GM12878 (cell line): ENCODE measurements around the gene MRC2. TPM values are rescaled to one million over a fixed set of nuclear protein-coding genes. Genes with fewer than 3 reads are reported as not detected.

Experiments
- ATAC-seq: fragments of 200-7000 bp; cut with Tn5 transposase; 3 replicates; pipeline ENCODE4 v1.9.1; 2020; ENCODE audit warnings: mild to moderate bottlenecking, moderate library complexity
- BruUV-seq: library from RNA; stranded (reverse); fragments of 400-500 nt; replicated peaks from 2 replicates; lab custom pipeline; 2021; lab: Mats Ljungman, UMichigan
- CTCF ChIA-PET: fragments of 300-600 bp; sonication (Branson Sonifier 250); formaldehyde crosslinking; extraction: SDS; loops from one replicate; lab custom pipeline; 2021; ENCODE audit warnings: inconsistent platforms; lab: Yijun Ruan, JAX
- POLR2A ChIA-PET: fragments of 350-600 bp; formaldehyde crosslinking; extraction: SDS; loops from one replicate; lab custom pipeline; 2021; ENCODE audit warnings: inconsistent platforms; lab: Charles Lee
- RAD21 ChIA-PET: fragments of 300-600 bp; sonication (Branson Sonifier 250); formaldehyde crosslinking; loops from one replicate; lab custom pipeline; 2023; ENCODE audit warnings: antibody characterized with exemption; ENCODE audit not compliant: unreplicated experiment; lab: Charles Lee
- SMC1A ChIA-PET: fragments of 300-600 bp; sonication (Branson Sonifier 250); formaldehyde crosslinking; loops from one replicate; lab custom pipeline; 2023; ENCODE audit not compliant: unreplicated experiment, uncharacterized antibody; lab: Charles Lee
- DNase-seq: peaks from one replicate; pipeline ENCODE4 v3.0.0-alpha.2; 2011; ENCODE audit warnings: low read depth, low spot score
- FAIRE-seq: peaks from 3 replicates; lab custom pipeline; 2011; peaks lifted over from hg19 to GRCh38; lab: Jason Lieb, UNC
- H2AFZ ChIP-seq: 2 replicates; pipeline ENCODE4 v1.6.0; 2011; ENCODE audit warnings: low read depth, low read length, control low read depth; ENCODE audit not compliant: control insufficient read depth
- H3K27ac ChIP-seq: 2 replicates; pipeline ENCODE4 v1.5.1; 2011; ENCODE audit warnings: control low read depth; ENCODE audit not compliant: control insufficient read depth, insufficient read depth
- H3K27me3 ChIP-seq, 2 experiments: replicated peaks in 1 of 2; 2 replicates each; pipeline versions ENCODE4 v1.6.0 to v1.6.1; 2011; ENCODE audit warnings: low read length in 1 of 2; ENCODE audit not compliant: control insufficient read depth in 2 of 2, insufficient read depth in 2 of 2
- H3K36me3 ChIP-seq, 2 experiments: 2 replicates each; pipeline ENCODE4 v1.5.1; 2011; ENCODE audit warnings: low read length in 1 of 2; ENCODE audit not compliant: control insufficient read depth in 2 of 2, insufficient read depth in 2 of 2
- H3K4me1 ChIP-seq: 2 replicates; pipeline ENCODE4 v1.6.1; 2011; ENCODE audit warnings: mild to moderate bottlenecking, low read length, moderate library complexity, mixed read lengths; ENCODE audit not compliant: control insufficient read depth, insufficient read depth
- H3K4me2 ChIP-seq: 2 replicates; pipeline ENCODE4 v1.6.0; 2011; ENCODE audit warnings: control low read depth; ENCODE audit not compliant: control insufficient read depth, insufficient read depth
- H3K4me3 ChIP-seq: fragments of 200-600 bp; sonication (generic); 2 replicates; pipeline ENCODE4 v1.5.1; 2016
- H3K79me2 ChIP-seq: 2 replicates; pipeline ENCODE4 v1.6.0; 2011; ENCODE audit warnings: low read length; ENCODE audit not compliant: control insufficient read depth, insufficient read depth
- H3K9ac ChIP-seq: 2 replicates; pipeline ENCODE4 v1.8.0; 2011; ENCODE audit warnings: low read length, control low read depth, mixed read lengths; ENCODE audit not compliant: control insufficient read depth, insufficient read depth
- H3K9me3 ChIP-seq: replicated peaks from 3 replicates; pipeline ENCODE4 v1.5.1; 2011; ENCODE audit warnings: mild to moderate bottlenecking, low read length; ENCODE audit not compliant: control insufficient read depth, insufficient read depth
- H4K20me1 ChIP-seq: 2 replicates; pipeline ENCODE4 v1.6.0; 2011; ENCODE audit not compliant: control insufficient read depth, insufficient read depth
- BCL11A ChIP-seq: IDR thresholded peaks from 2 replicates; pipeline ENCODE4 v1.6.1; 2011; ENCODE audit warnings: low read depth, low read length
- BRCA1 ChIP-seq: IDR thresholded peaks from 2 replicates; pipeline ENCODE4 v1.6.1; 2011; ENCODE audit warnings: low read depth, low read length, improper control_type of control experiment
- CBFB ChIP-seq: IDR thresholded peaks from 2 replicates; pipeline ENCODE4 v1.6.1; 2016; ENCODE audit warnings: antibody characterized with exemption, low read depth
- CBX5 ChIP-seq: sonication (generic); IDR thresholded peaks from 2 replicates; pipeline ENCODE4 v1.6.1; 2016; ENCODE audit warnings: low read depth, moderate library complexity, mild to moderate bottlenecking, inconsistent platforms
- CEBPB ChIP-seq, 2 experiments: fragments of 150-350 bp in 1 of 2; IDR thresholded peaks; 2 replicates each; pipeline ENCODE4 v1.6.1; 2012 to 2014; ENCODE audit warnings: low read depth in 2 of 2, low read length in 2 of 2, borderline replicate concordance in 1 of 2, inconsistent platforms in 1 of 2
- CHD1 ChIP-seq: IDR thresholded peaks from 2 replicates; pipeline ENCODE4 v1.6.1; 2012; ENCODE audit warnings: low read depth, low read length, improper control_type of control experiment
- FOXM1 ChIP-seq: IDR thresholded peaks from 2 replicates; pipeline ENCODE4 v1.6.1; 2012; ENCODE audit warnings: low read depth, mild to moderate bottlenecking, inconsistent platforms, low read length, moderate library complexity
- KLF5 ChIP-seq: fragments of 450-650 bp; IDR thresholded peaks from 2 replicates; pipeline ENCODE4 v1.6.1; 2014; ENCODE audit warnings: mild to moderate bottlenecking; ENCODE audit not compliant: partially characterized antibody
- MYC ChIP-seq: IDR thresholded peaks from 2 replicates; pipeline ENCODE4 v1.6.1; 2011; ENCODE audit warnings: mild to moderate bottlenecking, low read length, moderate library complexity, inconsistent platforms; ENCODE audit not compliant: insufficient read depth, insufficient replicate concordance, insufficient read length, severe bottlenecking
- NBN ChIP-seq: fragments of 450-650 bp; IDR thresholded peaks from 2 replicates; pipeline ENCODE4 v1.6.1; 2016
- POLR2AphosphoS2 ChIP-seq: IDR thresholded peaks from 2 replicates; pipeline ENCODE4 v1.6.1; 2011; ENCODE audit warnings: low read depth, mild to moderate bottlenecking, low read length, improper control_type of control experiment, moderate library complexity
- RFX5 ChIP-seq: IDR thresholded peaks from 2 replicates; pipeline ENCODE4 v1.6.1; 2011; ENCODE audit warnings: low read depth, low read length, improper control_type of control experiment
- SIN3A ChIP-seq: IDR thresholded peaks from 2 replicates; pipeline ENCODE4 v1.6.1; 2012; ENCODE audit warnings: low read depth, low read length, improper control_type of control experiment
- SMARCA5 ChIP-seq: fragments of 450-650 bp; IDR thresholded peaks from 2 replicates; pipeline ENCODE4 v1.6.1; 2017; ENCODE audit warnings: mild to moderate bottlenecking
- TAF1 ChIP-seq: IDR thresholded peaks from 2 replicates; pipeline ENCODE4 v1.6.1; 2011; ENCODE audit warnings: mild to moderate bottlenecking, low read depth, low read length, borderline replicate concordance
- ZBED1 ChIP-seq: IDR thresholded peaks from 2 replicates; pipeline ENCODE4 v1.6.1; 2016; ENCODE audit warnings: borderline replicate concordance
- ZNF24 ChIP-seq: fragments of 450-650 bp; IDR thresholded peaks from 2 replicates; pipeline ENCODE4 v1.6.1; 2017; ENCODE audit warnings: antibody characterized with exemption, mild to moderate bottlenecking
- WGBS: methylation state at CpG from one replicate; pipeline ENCODE4 v1.1.6; 2016; ENCODE audit warnings: low lambda C conversion rate; ENCODE audit not compliant: insufficient replicate concordance, insufficient coverage; ENCODE audit errors: missing lambda C conversion rate; 5-methylcytosine and 5-hydroxymethylcytosine counted together
- in situ Hi-C: fragments of 300-500 bp; cut with MboI; formaldehyde crosslinking; loops from 9 replicates; pipeline ENCODE4 v1.14.3; 2018; ENCODE audit warnings: mixed read lengths
- intact Hi-C: fragments of 100-400 bp; cut with micrococcal nuclease; formaldehyde crosslinking; loops from one replicate; pipeline ENCODE4 v1.14.2; 2022; ENCODE audit not compliant: unreplicated experiment
- polyA plus RNA-seq, 11 experiments: library from polyadenylated mRNA; depleted of rRNA in 4 of 11; unstranded in 6 of 11; stranded (reverse) in 5 of 11; fragments of >200 nt; fragmentation: Nextera tagmentation in 4 of 11; fragmentation: Illumina TruSeq in 1 of 11; extraction: Ambion mirVana in 4 of 11; extraction: Trizol in 1 of 11; gene quantifications; 1 replicate in 1 of 11; 2 replicates in 10 of 11; pipeline versions ENCODE4 v1.2.1 to v1.2.3, GENCODE V29; 2011 to 2016; ENCODE audit warnings: inconsistent platforms in 2 of 11, missing spikeins in 2 of 11, low read depth in 1 of 11
- total RNA-seq, 4 experiments: library from RNA; depleted of rRNA in 3 of 4; stranded (reverse); fragments of >200 nt in 3 of 4; fragmentation: Illumina TruSeq in 1 of 4; extraction: Trizol in 1 of 4; gene quantifications; 2 replicates each; pipeline versions ENCODE4 v1.2.1 to v1.2.3, GENCODE V29; 2013 to 2021
- TF ChIP-seq, protein P1 (sequence below): IDR thresholded peaks from 2 replicates; pipeline ENCODE4 v1.6.1; 2012; ENCODE audit warnings: low read depth, low read length, improper control_type of control experiment
- TF ChIP-seq, protein P2 (sequence below): fragments of 450-650 bp; IDR thresholded peaks from 2 replicates; pipeline ENCODE4 v1.6.1; 2018; ENCODE audit warnings: mild to moderate bottlenecking, low read depth, moderate library complexity; ENCODE audit not compliant: partially characterized antibody

MRC2 gene
- total and polyA plus RNA-seq, 10 of the 15 experiments (the other 5 are each of a cell fraction or from before 2014, with no cell fraction given), result 0.04 to 0.96 (median 0.30) TPM; not detected in 1

- no peak for TF ChIP-seq CHD1
- no peak for TF ChIP-seq BRCA1
- no peak for TF ChIP-seq TAF1
- TF ChIP-seq CBFB, result no peak
Observed at GRCh38 chr17:62689441-62690167, 62.1 kb downstream of the MRC2 start (continued).

- H2AFZ ChIP-seq, result no peak overlapping the region
- WGBS, result 83% methylated on average over 18 of the region's 19 CpGs
- no peak overlapping the region for H3K4me3 ChIP-seq
- H3K36me3 ChIP-seq, result no peaks in the 10 kb centered on the region
- no peak overlapping the region for H3K9ac ChIP-seq
- H3K79me2 ChIP-seq, result no peaks in the 10 kb centered on the region
- POLR2A ChIA-PET, result no interaction called here
- H4K20me1 ChIP-seq, result no peaks in the 10 kb centered on the region
- no peaks in the 10 kb centered on the region for H3K4me1 ChIP-seq
- H3K27ac ChIP-seq, result no peak overlapping the region
- DNase-seq, result no peak
- SMC1A ChIA-PET, result no interaction called here
- RAD21 ChIA-PET, result no interaction called here
- intact Hi-C loops (no loop called here), in situ Hi-C loops (loop anchor here (10.0 kb wide), 1 partner anchor 714 kb away; no protein-coding TSS in a partner anchor)
- no peaks in the 10 kb centered on the region for H3K27me3 ChIP-seq
- CTCF ChIA-PET, result no interaction called here
- H3K4me2 ChIP-seq, result no peak overlapping the region
- FAIRE-seq, result no peak
- no peak for ATAC-seq
- BruUV-seq, result no TSS peak
- H3K9me3 ChIP-seq, result no peaks in the 10 kb centered on the region
- TF ChIP-seq NBN (no peak), CBX5 (no peak), POLR2AphosphoS2 (no peak), MYC (no peak), FOXM1 (no peak), CBFB (no peak), ZNF24 (no peak), SMARCA5 (no peak), SIN3A (no peak), BCL11A (no peak), CEBPB (IDR thresholded peaks at IDR 0.05; ENCODE audit: borderline replicate concordance in 1 of 2, low read depth in 2 of 2, low read length in 2 of 2) (no peak), KLF5 (no peak), RFX5 (no peak), ZBED1 (no peak)
- TF ChIP-seq, protein P1, sequence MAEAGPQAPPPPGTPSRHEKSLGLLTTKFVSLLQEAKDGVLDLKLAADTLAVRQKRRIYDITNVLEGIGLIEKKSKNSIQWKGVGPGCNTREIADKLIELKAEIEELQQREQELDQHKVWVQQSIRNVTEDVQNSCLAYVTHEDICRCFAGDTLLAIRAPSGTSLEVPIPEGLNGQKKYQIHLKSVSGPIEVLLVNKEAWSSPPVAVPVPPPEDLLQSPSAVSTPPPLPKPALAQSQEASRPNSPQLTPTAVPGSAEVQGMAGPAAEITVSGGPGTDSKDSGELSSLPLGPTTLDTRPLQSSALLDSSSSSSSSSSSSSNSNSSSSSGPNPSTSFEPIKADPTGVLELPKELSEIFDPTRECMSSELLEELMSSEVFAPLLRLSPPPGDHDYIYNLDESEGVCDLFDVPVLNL, result no peak
- TF ChIP-seq, protein P2, sequence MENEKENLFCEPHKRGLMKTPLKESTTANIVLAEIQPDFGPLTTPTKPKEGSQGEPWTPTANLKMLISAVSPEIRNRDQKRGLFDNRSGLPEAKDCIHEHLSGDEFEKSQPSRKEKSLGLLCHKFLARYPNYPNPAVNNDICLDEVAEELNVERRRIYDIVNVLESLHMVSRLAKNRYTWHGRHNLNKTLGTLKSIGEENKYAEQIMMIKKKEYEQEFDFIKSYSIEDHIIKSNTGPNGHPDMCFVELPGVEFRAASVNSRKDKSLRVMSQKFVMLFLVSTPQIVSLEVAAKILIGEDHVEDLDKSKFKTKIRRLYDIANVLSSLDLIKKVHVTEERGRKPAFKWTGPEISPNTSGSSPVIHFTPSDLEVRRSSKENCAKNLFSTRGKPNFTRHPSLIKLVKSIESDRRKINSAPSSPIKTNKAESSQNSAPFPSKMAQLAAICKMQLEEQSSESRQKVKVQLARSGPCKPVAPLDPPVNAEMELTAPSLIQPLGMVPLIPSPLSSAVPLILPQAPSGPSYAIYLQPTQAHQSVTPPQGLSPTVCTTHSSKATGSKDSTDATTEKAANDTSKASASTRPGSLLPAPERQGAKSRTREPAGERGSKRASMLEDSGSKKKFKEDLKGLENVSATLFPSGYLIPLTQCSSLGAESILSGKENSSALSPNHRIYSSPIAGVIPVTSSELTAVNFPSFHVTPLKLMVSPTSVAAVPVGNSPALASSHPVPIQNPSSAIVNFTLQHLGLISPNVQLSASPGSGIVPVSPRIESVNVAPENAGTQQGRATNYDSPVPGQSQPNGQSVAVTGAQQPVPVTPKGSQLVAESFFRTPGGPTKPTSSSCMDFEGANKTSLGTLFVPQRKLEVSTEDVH, result no peak
Observed at GRCh38 chr17:62690168-62690897, 62.9 kb downstream of the MRC2 start.
